Astrocyte (in vitro differentiated cells and primary cell): ENCODE measurements around the gene KIAA1549. TPM values are rescaled to one million over a fixed set of nuclear protein-coding genes. Genes with fewer than 3 reads are reported as not detected.
A peak's percentile ranks its signal among the peaks of the same experiment; 100 is the strongest.

Experiments
- DNase-seq: peaks from one replicate; pipeline ENCODE4 v3.0.0-alpha.2; 2010; ENCODE audit warnings: low read depth
- FAIRE-seq: peaks from 2 replicates; lab custom pipeline; 2011; peaks lifted over from hg19 to GRCh38; lab: Jason Lieb, UNC
- H2AFZ ChIP-seq: 2 replicates; pipeline ENCODE4 v1.6.0; 2012; ENCODE audit warnings: low read depth, low read length, inconsistent platforms
- H3K27ac ChIP-seq: 2 replicates; pipeline ENCODE4 v1.5.1; 2011; ENCODE audit warnings: low read depth, low read length, inconsistent platforms
- H3K27me3 ChIP-seq: 2 replicates; pipeline ENCODE4 v1.6.0; 2011; ENCODE audit warnings: low read length, inconsistent platforms; ENCODE audit not compliant: insufficient read depth
- H3K36me3 ChIP-seq: 2 replicates; pipeline ENCODE4 v1.5.1; 2011; ENCODE audit warnings: low read length, inconsistent platforms; ENCODE audit not compliant: insufficient read depth
- H3K4me1 ChIP-seq: 2 replicates; pipeline ENCODE4 v1.5.1; 2011; ENCODE audit warnings: low read length, inconsistent platforms; ENCODE audit not compliant: insufficient read depth
- H3K4me2 ChIP-seq: 2 replicates; pipeline ENCODE4 v1.6.0; 2012; ENCODE audit warnings: low read length, inconsistent platforms
- H3K4me3 ChIP-seq: 2 replicates; pipeline ENCODE4 v1.5.1; 2011; ENCODE audit warnings: low read depth, mild to moderate bottlenecking, low read length, inconsistent platforms; ENCODE audit not compliant: insufficient read depth
- H3K79me2 ChIP-seq: 2 replicates; pipeline ENCODE4 v1.6.0; 2012; ENCODE audit warnings: mild to moderate bottlenecking, low read length, inconsistent platforms; ENCODE audit not compliant: insufficient read depth
- H3K9ac ChIP-seq: 2 replicates; pipeline ENCODE4 v1.6.0; 2012; ENCODE audit warnings: mild to moderate bottlenecking, low read length, inconsistent platforms
- H3K9me3 ChIP-seq: 2 replicates; pipeline ENCODE4 v1.5.1; 2012; ENCODE audit warnings: low read depth, mild to moderate bottlenecking, low read length, inconsistent platforms; ENCODE audit not compliant: insufficient read depth
- H4K20me1 ChIP-seq: 2 replicates; pipeline ENCODE4 v1.6.0; 2012; ENCODE audit warnings: low read length, inconsistent platforms; ENCODE audit not compliant: insufficient read depth
- H3K27ac Mint-ChIP-seq: one replicate; pipeline ENCODE4 v1.8.0; 2021; ENCODE audit warnings: mild to moderate bottlenecking, mixed read lengths; ENCODE audit not compliant: unreplicated experiment
- H3K27me3 Mint-ChIP-seq: one replicate; pipeline ENCODE4 v1.8.0; 2021; ENCODE audit warnings: low read depth, mixed read lengths; ENCODE audit not compliant: unreplicated experiment
- H3K36me3 Mint-ChIP-seq: one replicate; pipeline ENCODE4 v1.8.0; 2021; ENCODE audit warnings: low read depth, mixed read lengths; ENCODE audit not compliant: unreplicated experiment
- H3K4me1 Mint-ChIP-seq: one replicate; pipeline ENCODE4 v1.8.0; 2021; ENCODE audit warnings: low read depth, mixed read lengths; ENCODE audit not compliant: unreplicated experiment
- H3K4me3 Mint-ChIP-seq: one replicate; pipeline ENCODE4 v1.8.0; 2021; ENCODE audit warnings: mild to moderate bottlenecking, moderate library complexity, mixed read lengths; ENCODE audit not compliant: unreplicated experiment
- H3K9me3 Mint-ChIP-seq: one replicate; pipeline ENCODE4 v1.8.0; 2021; ENCODE audit warnings: mild to moderate bottlenecking, mixed read lengths; ENCODE audit not compliant: unreplicated experiment
- EZH2 ChIP-seq: IDR thresholded peaks from 2 replicates; pipeline ENCODE4 v1.6.1; 2012; ENCODE audit warnings: mild to moderate bottlenecking, low read length, inconsistent platforms; ENCODE audit not compliant: insufficient read depth
- total RNA-seq: library from RNA; stranded (reverse); gene quantifications from 2 replicates; pipeline ENCODE4 v1.2.1, GENCODE V29; 2021
- TF ChIP-seq, protein P1 (sequence below): IDR thresholded peaks from 2 replicates; pipeline ENCODE4 v1.5.1; 2011; ENCODE audit warnings: low read depth, mild to moderate bottlenecking, inconsistent platforms, low read length, moderate library complexity; ENCODE audit not compliant: insufficient read depth

Gene KIAA1549
- total RNA-seq, 1 donor from 2014 or later = 10.3 TPM

- DNase-seq = peak; percentile 85
- Histone ChIP-seq H3K4me3 (no peak overlapping the region), H3K27ac (peak overlapping the region; percentile 71), H3K36me3 (no peaks in the 10 kb centered on the region), H3K9ac (peak overlapping the region; percentile 52), H3K9me3 (no peaks in the 10 kb centered on the region), H3K79me2 (no peaks in the 10 kb centered on the region), H3K4me1 (peaks cover 20% of the 10 kb centered on the region), H3K27me3 (no peaks in the 10 kb centered on the region), H2AFZ (no peak overlapping the region), H4K20me1 (no peaks in the 10 kb centered on the region), H3K4me2 (peak overlapping the region; percentile 68)
- peaks cover 11% of the 10 kb centered on the region for H3K36me3 Mint-ChIP-seq
- TF ChIP-seq, protein P1, sequence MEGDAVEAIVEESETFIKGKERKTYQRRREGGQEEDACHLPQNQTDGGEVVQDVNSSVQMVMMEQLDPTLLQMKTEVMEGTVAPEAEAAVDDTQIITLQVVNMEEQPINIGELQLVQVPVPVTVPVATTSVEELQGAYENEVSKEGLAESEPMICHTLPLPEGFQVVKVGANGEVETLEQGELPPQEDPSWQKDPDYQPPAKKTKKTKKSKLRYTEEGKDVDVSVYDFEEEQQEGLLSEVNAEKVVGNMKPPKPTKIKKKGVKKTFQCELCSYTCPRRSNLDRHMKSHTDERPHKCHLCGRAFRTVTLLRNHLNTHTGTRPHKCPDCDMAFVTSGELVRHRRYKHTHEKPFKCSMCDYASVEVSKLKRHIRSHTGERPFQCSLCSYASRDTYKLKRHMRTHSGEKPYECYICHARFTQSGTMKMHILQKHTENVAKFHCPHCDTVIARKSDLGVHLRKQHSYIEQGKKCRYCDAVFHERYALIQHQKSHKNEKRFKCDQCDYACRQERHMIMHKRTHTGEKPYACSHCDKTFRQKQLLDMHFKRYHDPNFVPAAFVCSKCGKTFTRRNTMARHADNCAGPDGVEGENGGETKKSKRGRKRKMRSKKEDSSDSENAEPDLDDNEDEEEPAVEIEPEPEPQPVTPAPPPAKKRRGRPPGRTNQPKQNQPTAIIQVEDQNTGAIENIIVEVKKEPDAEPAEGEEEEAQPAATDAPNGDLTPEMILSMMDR = no peak
- H3K9me3 Mint-ChIP-seq = no peaks in the 10 kb centered on the region
- H3K27ac Mint-ChIP-seq = peak overlapping the region; percentile 90
- H3K4me3 Mint-ChIP-seq = no peak overlapping the region
- no peaks in the 10 kb centered on the region for H3K27me3 Mint-ChIP-seq
- peak; percentile 49 for FAIRE-seq
- peaks cover 20% of the 10 kb centered on the region for H3K4me1 Mint-ChIP-seq
Observed at GRCh38 chr7:138935465-138936011, 45.7 kb downstream of the KIAA1549 start.

GRCh38 chr7:138934861-138935260 lies 46.3 kb downstream of the KIAA1549 start:
- no peaks in the 10 kb centered on the region for H3K9me3 Mint-ChIP-seq
- H3K9me3 ChIP-seq = no peaks in the 10 kb centered on the region
- H3K27me3 Mint-ChIP-seq = no peaks in the 10 kb centered on the region
- H3K4me1 ChIP-seq = peaks cover 20% of the 10 kb centered on the region
- H3K4me1 Mint-ChIP-seq = peaks cover 20% of the 10 kb centered on the region
- H3K27me3 ChIP-seq = no peaks in the 10 kb centered on the region
- H3K4me2 ChIP-seq = peak overlapping the region; percentile 68
- FAIRE-seq (no peak), DNase-seq (peak; percentile 67)
- H4K20me1 ChIP-seq = no peaks in the 10 kb centered on the region
- H3K4me3 Mint-ChIP-seq = no peak overlapping the region
- H3K36me3 Mint-ChIP-seq = peaks cover 15% of the 10 kb centered on the region
- TF ChIP-seq, protein P1 = no peak
- TF ChIP-seq EZH2 = no peak
- H3K79me2 ChIP-seq = no peaks in the 10 kb centered on the region
- peak overlapping the region; percentile 71 for H3K27ac ChIP-seq
- H2AFZ ChIP-seq = no peak overlapping the region
- no peak overlapping the region for H3K4me3 ChIP-seq
- H3K27ac Mint-ChIP-seq = peak overlapping the region; percentile 77
- H3K36me3 ChIP-seq = no peaks in the 10 kb centered on the region
- H3K9ac ChIP-seq = peak overlapping the region; percentile 52

- H3K27me3 ChIP-seq = no peaks in the 10 kb centered on the region
- peak overlapping the region; percentile 68 for H3K4me2 ChIP-seq
- peak overlapping the region; percentile 26 for H3K27ac ChIP-seq
- no peaks in the 10 kb centered on the region for H3K27me3 Mint-ChIP-seq
- no peaks in the 10 kb centered on the region for H3K9me3 ChIP-seq
- no peaks in the 10 kb centered on the region for H3K9me3 Mint-ChIP-seq
- no peaks in the 10 kb centered on the region for H3K36me3 ChIP-seq
- H4K20me1 ChIP-seq = no peaks in the 10 kb centered on the region
- TF ChIP-seq EZH2 = no peak
- TF ChIP-seq, protein P1 = no peak
- no peak overlapping the region for H3K4me3 ChIP-seq
- no peak for FAIRE-seq
- H2AFZ ChIP-seq = no peak overlapping the region
- peaks cover 20% of the 10 kb centered on the region for H3K4me1 ChIP-seq
- H3K4me1 Mint-ChIP-seq = peaks cover 20% of the 10 kb centered on the region
- H3K4me3 Mint-ChIP-seq = no peak overlapping the region
- no peak for DNase-seq
- H3K79me2 ChIP-seq = no peaks in the 10 kb centered on the region
- peak overlapping the region; percentile 10 for H3K27ac Mint-ChIP-seq
- H3K9ac ChIP-seq = no peak overlapping the region
- peaks cover 15% of the 10 kb centered on the region for H3K36me3 Mint-ChIP-seq
Observed at GRCh38 chr7:138934367-138934766, 46.8 kb downstream of the KIAA1549 start.
